Forelimb muscle (tissue), 1 donor: ENCODE results near the gene NDUFB7. TPM values are rescaled to one million over a fixed set of nuclear protein-coding genes. Genes with fewer than 3 reads are reported as not detected.
"Not testable (repeated sequence)": the region's sequence is repeated elsewhere in the genome, so short reads cannot be mapped to it uniquely, and the experiment has no call there.

Source experiments
- DNase-seq: peaks from one replicate; pipeline ENCODE4 v3.0.0-alpha.2; 2013; ENCODE audit warnings: low read depth
- polyA plus RNA-seq: library from polyadenylated mRNA; unstranded; fragments of 120-200 nt; gene quantifications from one replicate; pipeline ENCODE4 v1.2.1, GENCODE V29; 2013; ENCODE audit not compliant: insufficient read length

The NDUFB7 gene
- polyA plus RNA-seq, 1 donor = 132 TPM

DNA sequence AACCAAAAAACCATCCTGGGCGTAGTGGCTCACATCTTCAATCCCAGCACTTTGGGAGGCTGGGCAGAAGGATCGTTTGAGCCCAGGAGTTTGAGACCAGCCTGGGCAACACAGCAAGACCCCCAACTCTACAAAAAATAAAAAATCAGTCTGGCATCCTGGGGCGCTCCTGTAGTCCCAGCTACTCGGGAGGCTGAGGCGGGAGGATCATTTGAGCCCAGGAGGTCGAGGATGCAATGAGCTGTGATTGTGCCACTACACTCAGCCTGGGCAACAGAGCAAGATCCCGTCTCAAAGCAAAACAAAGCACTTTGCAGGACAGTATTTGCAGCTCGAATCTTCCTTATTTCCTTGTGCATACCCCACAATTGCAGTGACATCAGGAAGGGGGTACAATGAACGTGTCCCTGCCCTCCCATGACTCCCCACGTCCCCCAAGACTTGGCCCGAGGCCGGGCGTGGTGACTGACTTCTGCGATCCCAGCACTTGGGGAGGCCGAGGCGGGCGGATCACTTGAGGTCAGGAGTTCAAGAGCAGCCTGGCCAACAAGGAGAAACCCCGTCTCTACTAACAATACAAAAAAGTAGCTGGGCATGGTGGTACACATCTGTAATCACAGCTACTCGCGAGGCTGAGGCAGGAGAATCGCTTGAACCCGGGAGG is 870 bp downstream of the NDUFB7 start:
- no peak for DNase-seq

- no peak for DNase-seq
These were observed 4.8 kb downstream of the NDUFB7 start for GRCh38 chr19:14567079-14567478.

GRCh38 chr19:14566712-14567077 is 5.2 kb downstream of the NDUFB7 start:
- DNase-seq = no peak

DNA sequence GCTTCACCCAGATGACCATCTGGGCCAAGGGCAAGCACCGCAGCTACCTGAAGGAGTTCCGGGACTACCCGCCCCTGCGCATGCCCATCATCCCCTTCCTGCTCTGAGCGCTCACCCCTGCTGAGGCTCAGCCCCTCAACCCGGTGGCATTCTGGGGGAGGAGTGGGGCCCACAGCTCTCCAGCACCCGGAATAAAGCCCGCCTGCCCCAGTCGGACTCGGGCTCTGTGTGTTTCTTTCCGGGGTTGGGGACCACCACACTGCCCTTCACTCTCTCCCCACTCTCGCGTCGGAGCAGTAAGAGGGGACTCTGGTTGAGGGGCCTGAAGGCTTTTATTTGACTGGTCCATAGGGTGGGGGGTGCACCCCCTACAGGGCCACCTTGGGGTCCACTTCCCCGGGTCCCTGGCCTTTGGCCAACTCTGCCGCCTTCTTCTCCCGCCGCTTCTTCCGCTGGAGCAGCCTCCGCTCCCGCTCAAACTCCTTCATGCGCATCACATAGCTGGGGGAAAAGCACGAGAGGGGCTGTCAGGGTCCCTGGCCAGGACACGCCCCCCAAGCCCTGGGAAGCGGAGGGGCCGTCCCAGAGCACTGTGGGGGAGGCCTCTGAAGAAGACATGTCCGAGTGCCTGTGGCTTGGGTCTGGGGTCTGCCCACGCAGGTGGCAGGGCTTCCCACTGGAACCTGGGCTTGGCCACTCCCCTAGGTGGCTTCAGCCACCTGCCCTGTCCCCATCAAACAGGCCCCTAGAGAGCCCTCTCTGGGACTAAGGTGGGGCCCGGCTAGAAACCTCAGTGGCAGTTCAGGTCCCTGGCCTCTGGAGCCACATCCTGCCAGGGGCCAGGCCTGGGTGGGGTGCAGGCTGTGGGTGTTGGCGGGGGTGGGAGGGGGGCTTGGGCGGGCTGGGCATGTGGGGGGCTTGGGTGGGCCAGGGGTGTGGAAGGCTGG is 5.8 kb downstream of the NDUFB7 start:
- no peak for DNase-seq

DNA sequence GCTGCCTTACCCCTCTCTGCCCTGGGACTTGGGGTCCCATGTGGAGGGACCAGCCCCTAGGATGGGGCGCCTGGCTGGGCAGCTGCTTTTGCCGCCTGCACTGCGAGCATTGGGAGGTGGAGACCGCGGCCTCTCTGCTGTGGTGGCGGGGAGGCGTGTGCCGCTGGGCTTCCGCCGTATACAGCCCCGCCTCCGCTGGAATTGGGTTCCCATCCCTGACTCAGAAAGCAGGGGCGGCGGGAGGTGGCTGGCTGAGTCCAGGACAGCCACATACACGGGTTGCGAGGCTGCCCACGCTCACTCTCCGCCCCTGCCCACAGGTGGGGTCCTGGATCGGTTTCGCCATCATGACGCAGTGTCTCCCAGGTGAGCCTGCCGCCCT is 6.6 kb downstream of the NDUFB7 start:
- DNase-seq = no peak

DNA sequence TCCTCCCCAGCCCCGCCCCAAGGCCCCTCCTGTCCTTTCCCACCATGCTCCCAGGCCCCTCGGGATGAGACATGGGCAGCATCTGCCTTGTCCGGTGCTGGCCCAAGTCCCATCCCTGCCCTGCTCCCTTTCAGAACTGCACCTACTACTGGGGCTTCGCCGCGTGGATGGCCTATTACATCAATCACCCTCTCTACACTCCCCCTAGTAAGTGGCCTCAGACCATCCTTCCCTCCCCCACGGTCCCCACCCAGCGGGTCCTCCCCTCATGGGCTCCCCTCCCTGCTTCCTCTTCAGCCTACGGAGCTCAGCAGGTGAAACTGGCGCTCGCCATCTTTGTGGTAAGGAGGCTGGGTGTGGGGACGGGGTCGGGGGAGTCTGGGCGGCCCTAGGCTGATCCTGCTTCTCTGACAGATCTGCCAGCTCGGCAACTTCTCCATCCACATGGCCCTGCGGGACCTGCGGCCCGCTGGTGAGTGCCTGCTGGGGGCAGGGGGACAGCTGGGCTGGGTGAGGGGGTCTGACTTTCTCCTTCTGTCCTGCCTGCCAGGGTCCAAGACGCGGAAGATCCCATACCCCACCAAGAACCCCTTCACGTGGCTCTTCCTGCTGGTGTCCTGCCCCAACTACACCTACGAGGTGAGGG is 7.1 kb downstream of the NDUFB7 start:
- not testable (repeated sequence) for DNase-seq

DNA sequence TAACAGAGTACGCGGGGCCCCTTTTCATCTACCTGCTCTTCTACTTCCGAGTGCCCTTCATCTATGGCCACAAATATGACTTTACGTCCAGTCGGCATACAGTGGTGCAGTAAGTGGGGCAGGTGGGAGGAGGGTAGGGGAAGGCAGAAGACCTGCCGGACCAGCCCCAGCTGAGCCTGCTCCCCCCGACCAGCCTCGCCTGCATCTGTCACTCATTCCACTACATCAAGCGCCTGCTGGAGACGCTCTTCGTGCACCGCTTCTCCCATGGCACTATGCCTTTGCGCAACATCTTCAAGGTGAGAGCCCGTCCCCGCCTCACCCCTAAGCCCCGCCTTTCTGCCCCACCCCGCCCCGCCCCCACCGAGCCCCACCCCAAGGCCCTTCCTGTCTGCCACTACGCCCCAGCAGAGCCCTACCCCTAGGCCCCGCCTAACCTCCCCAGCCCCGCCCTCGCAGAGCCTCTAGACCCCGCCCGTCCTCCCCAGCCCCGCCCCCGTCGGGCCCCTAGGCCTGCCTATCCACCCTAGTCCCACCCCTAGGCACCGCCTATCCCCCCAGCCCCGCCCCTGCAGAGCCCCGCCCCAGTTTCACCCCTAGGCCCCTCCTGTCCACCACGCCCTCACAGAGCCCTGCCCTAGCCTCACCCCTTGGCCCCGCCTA is 7.7 kb downstream of the NDUFB7 start:
- no peak for DNase-seq

DNA sequence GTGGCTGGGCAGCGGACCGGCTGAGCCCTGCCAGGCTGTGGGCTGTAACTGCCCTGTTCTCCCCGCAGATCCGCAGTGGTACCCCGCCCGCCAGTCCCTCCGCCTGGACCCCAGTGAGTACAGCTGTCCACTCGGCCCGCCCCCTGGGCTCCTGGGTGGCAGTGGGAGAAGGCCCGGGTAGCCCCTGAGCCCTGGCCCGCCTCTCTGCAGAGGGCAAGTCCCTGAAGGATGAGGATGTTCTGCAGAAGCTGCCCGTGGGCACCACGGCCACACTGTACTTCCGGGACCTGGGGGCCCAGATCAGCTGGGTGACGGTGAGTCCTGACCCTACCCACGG is 8.3 kb downstream of the NDUFB7 start:
- no peak for DNase-seq

- DNase-seq = no peak
These were observed 8.9 kb downstream of the NDUFB7 start for GRCh38 chr19:14562660-14563589.

DNA sequence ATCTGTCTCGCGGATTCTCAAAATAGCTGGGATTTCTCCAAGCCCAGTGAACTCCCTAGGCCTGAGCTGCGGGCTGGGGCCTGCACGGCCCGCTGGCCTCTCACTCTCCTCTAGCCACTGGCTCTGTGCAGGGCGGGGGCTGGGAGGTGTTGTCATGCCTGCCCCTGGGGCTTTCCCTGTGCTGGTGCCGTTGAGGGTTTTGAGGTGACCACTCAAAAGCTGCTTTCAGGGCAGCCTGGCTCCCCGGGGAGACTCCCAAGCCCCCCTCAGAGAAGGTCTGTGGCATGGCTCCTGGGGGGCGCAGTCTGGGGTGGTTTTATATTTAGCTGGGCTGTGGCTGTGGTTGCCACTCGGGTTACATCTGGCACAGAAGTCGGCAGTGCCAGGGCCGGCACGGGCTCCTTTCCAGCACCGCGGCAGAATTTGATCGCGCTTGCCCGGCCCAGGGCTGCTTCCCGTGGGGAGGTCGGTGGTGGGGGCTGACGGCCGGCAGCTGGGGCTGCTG is 10.0 kb downstream of the NDUFB7 start:
- no peak for DNase-seq

DNA sequence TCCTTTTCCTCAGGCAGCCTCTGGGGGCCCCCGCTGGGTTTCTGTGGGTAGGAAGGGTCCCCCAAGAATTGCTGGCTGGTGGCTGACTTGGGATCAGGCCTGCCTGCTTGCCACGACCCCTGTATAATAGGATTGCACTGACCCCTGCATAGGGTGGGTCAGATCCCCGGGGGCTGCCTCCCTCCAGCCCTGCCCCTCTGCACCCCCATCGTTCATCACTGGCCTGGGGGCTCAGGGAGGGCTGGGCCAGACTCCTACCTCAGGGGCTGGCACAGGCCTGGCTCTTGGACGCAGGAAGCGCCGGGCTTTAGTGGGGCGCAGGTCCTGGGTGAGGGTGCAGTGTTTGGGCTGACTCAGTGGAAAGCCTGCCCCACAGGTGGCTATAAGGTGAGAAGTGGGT is 10.6 kb downstream of the NDUFB7 start:
- DNase-seq = no peak

DNA sequence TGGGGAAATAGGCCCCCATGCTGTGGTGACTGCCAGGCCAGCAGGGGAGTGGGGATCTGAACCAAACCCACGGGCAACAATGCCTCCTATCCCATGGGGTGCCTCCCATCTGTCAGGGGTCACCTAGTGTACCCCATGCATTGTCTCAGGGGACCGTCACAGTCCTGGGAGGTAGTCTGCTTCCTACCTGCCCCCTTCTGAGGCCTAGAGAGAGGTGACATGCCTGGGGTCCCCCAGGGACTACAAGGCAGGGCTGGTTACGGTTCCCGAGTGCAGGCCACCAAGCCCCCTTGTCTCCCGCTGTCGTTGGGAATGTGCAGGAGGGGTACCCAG is 11.1 kb downstream of the NDUFB7 start:
- no peak for DNase-seq

DNA sequence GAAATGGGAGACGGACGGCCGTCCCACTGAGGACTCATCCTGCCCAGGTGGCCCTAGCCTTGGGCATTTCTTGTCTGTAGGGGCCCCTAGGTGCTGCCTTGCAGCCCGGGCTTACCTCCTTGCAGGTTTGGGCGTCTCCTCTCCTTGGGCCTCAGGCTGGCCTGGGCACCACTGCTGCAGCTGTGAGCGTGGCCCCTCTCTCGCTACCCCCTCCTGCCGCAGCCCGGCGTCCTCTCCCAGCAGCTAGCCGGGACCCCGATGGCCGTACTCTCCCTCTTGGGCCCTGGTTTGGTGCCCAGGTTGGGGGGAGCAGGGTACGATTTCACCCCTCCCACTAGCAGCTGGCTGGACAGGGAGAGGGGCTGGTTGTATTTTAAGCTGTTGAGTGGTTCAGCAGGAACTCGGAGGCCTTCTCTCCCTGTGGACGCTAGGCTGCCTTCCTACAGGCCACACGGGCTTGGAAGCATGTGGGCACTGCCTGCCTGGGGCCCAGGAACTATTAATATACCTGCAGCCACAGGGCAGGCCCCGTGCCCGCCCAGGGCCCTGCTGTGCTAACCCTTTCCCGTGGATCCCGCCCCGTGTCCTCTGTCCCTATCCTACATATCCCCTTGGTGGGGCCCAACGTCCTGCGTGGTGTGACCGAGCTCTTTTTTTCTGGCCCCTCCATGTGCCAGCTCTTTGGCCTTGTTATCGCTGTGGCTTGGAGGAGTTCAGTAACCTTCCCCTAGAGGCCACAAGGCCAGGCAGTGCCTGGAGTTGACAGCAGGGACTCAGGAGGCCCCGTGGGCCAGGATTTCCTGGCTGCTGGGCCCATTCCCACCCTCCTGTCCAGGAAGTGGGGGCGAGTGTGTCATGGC is 11.7 kb downstream of the NDUFB7 start:
- DNase-seq = no peak

DNA sequence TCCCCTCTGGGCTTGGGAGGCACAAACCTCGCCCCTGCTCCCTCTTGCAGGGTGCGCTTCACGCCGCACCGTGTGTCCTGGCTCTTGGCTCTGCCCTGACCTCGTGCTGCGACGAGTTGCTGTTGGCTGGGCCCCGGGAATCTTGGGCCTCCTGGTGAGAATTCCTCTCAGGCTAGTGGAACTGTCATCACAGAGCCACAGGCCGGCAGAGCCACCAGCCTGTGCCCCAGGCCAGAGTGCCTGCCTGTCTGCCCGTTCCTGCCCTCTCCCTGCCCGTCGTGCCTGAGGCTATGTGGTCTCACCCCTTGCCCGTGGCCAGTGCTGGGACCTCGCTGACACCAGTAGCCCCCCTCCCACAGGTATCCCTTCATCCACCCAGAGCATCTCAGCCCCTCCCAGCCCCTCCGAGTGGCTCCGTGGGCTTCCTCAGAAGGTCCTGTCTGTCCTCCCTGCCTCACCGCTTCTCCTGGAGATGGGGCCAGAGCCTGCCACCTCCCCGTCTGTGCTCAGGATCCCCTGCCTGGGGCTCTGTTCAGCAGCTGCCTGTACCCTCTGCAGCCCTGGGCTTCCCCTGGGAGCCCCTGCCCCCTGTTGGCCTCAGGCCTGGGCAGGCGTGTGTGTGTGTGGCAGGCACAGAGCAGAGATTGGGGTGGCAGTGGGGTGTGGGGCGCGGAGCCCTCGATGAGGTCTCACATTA is 13.3 kb downstream of the NDUFB7 start:
- no peak for DNase-seq

DNA sequence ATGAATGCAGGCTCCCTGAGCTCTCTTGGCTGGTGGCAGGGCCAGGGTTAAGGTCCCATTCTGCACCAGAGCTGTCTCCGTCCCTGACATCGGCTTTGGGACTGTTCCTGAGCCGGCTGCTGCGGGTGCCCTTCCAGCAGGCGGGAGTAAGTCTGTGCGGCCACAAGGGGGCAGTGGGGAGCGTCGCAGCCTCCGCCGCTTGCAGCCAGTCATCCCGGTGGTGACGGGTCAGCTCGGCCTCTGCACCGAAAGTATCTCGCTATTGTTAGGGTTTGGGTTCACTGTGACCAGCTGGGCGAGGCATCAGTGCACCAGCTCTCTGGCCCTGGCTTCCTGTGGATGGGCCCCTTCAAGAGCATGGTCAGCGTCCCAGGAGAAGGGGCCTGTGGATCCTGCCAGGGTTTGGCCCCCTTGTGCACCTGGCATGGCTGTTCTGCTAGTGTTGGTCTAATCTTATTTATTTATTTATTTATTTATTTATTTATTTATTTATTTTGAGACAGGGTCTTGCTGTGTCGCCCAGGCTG is 15.1 kb downstream of the NDUFB7 start:
- no peak for DNase-seq

GRCh38 chr19:14555918-14556661 is 15.8 kb downstream of the NDUFB7 start:
- DNase-seq = no peak

DNA sequence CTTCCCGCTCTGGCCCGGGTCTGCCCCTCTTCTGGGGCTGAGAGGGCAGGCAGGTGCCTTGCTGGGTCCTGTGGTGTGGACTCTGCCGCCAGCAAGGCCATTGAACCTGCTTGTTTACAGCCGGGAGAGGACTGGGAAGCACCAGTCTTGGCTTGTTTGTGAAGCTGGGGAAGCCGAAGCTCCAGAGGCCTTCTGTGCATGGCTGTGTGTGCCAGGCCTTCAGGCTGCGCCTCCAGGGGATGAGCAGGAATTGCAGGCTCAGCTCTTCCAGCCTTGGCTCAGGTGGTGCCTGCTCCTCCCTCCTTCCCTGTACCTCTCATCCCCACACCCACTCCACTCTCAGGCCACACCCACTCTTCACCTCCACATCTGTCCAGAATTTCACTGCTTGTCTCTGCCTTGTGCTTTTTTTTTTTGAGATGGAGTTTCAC is 17.5 kb downstream of the NDUFB7 start:
- DNase-seq = no peak

DNA sequence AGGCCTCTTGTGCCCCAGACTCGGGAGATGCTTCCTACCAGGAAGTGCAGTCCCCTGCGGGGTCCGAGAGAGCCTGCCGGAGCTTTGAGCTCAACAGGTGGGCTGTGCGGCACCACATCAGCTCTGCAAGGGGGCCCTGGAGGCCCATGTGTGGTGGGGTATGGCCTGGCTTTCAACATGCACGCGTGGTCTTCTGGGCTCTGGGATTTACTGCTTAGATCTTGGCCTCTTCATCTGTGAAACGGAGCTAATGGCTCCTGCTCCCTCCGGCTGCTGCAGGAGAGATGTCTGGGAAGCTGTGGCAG is 18.0 kb downstream of the NDUFB7 start:
- no peak for DNase-seq
